ENCODE measurements around the gene STBD1.
"Not testable (repeated sequence)": the region's sequence is repeated elsewhere in the genome, so short reads cannot be mapped to it uniquely, and the experiment has no call there.

The STBD1 gene

GRCh38 chr4:76283900-76284299 is 22.6 kb upstream of the STBD1 start:
- no peak for DNase-seq

DNA sequence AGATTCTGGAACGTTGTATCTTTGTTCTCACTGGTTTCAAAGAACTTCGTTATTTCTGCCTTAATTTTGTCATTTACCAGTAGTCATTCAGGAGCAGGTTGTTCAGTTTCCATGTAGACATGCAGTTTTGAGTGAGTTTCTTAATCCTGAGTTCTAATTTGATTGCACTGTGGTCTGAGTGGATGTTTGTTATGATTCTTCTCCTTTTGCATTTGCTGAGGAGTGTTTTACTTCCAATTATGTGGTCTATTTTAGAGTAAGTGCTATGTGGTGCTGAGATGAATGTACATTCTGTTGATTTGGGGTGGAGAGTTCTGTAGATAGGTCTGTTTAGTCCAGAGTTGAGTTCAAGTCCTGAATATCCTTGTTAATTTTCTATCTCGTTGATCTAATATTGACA is 18.7 kb upstream of the STBD1 start:
- not testable (repeated sequence) for DNase-seq

DNA sequence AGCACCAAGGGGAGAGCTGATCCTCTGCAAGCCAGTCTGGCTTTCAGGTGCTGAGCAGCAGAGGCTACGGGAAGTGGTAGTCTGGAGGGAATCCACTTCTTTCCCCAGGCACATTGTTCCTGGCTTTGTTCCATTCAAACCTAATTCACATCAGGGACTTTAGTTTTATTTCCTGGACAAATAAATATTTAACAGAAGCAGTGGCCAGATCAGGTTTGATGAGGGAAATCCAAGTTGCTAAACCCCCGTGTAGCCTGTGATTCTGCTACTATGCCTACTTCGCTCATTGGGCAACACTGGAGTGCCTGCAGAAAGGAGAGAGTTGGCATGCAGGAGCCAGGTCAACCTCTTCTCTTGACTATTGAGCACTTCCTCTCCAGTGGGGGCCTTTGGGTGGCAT is 13.8 kb upstream of the STBD1 start:
- DNase-seq: no peak

- DNase-seq: no peak
These were observed 12.8 kb upstream of the STBD1 start for GRCh38 chr4:76293772-76294171.

DNA sequence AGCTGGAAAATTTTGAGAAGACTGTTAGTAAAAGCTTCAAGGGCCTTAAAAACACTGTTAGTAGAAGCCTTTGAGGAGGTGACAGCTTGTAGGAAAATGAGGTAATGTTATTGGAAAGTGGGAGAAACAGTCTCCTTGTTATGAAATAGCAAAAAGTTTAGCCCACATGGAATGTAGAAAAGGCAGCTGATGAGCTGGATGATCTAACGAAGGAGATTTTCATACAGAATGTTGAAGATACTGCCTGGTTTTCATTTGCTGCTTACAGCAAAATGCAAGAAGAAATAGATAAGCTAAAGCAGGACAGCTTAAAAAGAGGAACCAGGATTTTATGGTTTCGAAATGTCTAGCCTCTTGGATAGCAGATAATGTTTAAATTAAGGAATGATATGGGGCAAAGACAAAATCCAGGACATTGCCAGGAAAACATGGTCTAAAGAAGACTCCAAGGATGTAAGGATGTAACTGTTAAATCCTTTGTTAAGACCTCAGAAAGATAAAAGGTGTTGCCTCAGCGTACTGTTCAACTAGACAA is 10.2 kb upstream of the STBD1 start:
- DNase-seq: no peak

- no peak for DNase-seq
These were observed 8.3 kb upstream of the STBD1 start for GRCh38 chr4:76298227-76298626.

DNA sequence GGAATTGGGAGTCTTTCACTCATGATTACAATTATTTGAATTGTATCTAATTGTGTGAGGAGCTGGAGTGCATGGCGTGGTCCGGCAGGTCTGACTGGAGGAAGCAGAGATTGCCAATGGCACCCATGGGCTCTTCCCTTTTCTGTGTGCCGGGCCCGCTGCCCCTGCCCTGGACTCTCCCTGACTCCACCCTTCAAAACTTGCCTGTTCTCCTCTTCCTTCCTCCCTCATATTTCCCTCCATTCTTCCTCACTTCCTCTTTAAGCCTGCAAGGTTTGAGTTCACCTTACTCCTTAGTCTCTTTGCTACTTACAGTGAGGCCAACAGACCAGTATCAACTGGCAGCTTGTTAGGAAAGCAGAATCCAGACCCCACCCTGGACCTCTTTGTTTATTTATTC is 6.5 kb upstream of the STBD1 start:
- DNase-seq: no peak

DNA sequence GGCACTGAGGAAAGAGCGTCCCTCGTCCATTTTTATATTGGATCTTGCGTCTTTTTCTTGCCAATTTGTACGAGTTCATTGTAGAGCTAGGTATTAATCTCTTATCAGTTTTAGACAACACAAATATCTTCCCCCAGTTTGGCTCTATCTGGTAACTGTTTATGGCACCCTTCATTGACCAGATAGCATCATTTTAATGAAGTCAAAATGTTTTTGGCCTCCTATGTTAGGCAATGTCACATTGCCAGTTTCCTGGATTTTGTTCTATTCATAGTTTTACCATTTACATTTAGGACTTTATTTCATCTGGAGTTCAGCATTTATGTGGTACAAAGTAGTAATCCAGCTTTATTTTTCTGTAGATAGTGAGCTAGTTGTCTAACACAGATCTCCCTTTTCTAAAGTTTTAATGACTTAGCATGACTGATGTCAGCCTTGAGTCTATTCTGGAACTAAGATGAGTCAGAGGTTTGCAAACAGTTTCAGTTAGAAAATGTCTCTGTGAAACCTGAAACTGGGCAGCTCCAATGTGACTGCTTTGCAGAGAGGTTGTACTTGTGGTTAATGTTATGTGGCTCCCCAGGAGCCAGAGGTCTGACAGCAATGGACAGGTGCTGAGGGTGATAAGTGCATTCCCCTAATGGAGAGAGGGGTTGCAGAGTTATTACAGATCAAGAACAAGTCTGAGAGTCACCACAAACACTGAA is 5.3 kb upstream of the STBD1 start:
- peak; percentile 81 for DNase-seq

DNA sequence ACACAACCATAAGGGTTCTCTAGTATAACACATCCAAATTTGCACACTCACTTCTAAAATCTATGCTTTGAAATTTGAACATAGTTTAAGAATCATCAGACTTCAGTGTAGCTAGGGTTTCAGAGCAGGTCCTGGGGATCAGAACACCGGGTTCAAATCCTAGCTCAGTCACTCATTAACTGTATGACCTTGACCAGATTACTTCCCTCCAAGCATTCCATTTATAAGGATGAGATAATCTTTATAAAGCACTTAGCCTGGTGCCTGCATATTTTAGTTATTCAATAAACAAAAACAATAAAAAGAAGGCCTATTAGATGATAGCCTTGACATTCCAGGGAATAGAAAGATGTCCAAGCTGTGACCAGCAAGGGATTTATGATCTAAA is 4.8 kb upstream of the STBD1 start:
- DNase-seq: peak; percentile 6

DNA sequence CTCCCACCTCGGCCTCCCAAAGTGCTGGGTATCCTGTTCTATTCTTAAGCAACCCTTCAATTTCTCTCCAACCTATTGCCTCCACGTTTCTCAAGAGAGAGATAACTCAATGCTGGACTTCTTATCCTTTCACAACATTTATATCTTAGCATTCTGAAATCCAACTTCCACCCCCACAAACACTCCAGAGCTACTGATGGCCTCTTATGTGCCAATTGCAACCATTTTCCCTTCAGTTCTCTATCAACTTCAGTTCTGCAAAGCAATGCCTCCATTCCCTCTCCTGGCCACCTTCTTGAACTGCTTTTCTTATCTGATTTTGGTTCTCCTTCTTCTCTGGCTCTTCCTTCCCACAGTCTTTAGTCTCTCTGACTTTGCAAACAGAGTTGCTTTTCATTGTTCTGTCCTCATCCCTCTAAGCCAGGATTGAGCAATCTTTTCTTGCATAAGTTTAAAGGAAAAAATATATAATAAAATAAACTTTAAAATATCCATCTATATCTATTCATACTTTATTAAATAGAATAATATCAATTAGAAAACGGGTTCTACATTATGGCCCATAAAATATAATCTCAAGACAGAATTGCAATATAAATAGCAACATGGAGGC is 3.6 kb upstream of the STBD1 start:
- DNase-seq: no peak

DNA sequence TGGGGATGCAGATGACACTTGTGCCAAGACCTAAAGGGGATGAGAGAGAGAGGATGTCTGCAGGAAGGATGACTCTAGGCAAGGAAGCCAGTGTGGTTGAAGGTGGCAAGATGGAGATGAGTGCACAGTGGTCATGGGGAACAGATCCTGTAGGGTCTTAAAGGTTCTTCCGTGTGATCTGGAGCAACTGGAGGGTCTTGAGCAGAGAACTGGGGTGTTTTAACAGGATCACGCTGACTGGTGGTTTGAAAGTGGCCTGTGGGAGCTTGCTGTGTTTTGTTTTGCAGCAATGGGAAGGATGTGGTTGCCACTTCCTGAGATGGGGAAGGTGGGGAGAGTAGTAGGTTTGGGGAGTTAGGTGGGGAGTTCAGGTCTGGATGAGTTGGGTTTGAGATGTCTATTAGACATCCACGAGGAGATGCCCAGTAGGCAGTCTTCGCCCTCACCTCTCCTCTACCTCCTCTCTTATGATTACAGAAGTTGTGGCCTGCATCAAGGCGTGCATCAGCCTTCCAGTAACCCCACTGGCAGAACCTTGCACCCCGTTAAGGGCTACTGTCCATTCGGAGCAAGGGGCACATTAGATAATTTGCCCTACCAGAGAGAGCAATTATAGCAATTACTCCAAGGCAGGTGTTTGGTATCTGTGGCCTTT is 1.4 kb upstream of the STBD1 start:
- no peak for DNase-seq

DNA sequence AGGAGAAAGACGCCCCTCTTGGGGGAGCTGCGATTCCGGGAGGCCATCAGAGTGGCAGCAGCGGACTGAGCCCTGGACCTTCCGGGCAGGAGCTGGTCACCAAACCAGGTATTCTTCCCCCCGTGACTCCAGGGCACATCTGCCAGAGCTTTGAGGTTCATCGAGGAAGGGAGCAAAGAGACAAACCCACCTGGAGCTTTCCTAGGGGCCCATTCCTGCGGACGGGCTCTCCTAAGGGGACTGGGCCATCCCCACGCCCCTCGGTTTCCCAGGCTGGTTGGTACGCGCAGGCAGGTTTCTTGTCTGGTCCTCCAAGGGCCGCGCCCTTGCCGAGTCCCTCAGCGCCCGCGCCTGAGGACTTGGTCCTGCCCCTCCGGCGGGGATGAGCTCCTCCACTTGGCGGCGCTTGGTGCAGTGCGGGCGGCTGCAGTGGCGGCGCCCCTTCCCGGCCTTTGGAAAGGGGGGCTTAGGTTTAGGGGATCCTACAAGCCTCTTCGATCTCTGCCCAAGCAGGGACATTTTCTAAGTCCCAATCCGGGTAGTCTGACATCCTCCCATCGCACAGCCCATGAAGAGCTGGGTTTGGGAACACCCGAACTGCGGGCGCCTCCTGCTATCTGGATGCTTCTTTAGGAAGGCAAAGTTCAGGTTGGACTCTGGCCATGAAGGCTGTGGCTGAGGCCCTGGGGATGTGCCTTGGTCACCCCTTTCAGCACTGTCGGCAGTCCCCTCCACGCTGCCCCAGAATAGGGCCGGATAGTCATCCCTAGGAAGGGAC is 538 bp downstream of the STBD1 start:
- peak; percentile 64 for DNase-seq

DNA sequence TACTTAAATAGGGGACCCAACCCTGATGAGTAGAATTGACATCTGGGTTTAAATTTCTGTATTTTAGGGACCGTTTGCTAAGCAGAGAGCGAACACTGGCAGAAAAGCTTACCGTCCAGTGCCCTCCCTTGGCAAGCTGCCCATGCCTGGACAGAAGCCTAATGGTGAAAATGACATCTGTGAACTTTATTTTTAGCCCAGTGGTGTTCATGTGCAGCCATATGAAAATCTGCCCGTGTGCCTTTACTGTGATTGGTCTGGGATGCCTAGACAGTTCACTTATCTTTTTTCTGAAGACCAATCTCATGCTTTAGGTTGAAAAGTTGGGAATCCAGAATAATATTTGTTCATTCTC is 1.1 kb downstream of the STBD1 start:
- peak; percentile 3 for DNase-seq

DNA sequence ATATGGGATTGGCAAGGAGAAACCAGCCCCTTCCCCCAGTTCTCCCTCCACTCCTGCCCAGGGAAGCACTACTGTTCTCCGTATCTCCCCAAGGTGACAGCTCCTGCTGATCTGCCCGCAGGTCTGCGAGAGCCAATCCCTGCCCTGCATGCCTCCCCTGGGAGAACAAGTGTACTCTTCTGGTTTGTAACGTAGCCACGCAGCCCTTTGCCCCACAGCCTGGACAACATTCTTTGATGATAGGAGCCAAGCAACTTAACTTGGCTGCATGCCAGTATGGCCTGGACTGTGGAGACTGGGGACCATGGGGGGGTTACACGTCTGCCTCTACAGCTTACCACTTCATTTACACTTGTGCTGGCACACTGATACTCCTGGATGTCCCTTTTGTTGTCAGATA is 2.0 kb downstream of the STBD1 start:
- no peak for DNase-seq

DNA sequence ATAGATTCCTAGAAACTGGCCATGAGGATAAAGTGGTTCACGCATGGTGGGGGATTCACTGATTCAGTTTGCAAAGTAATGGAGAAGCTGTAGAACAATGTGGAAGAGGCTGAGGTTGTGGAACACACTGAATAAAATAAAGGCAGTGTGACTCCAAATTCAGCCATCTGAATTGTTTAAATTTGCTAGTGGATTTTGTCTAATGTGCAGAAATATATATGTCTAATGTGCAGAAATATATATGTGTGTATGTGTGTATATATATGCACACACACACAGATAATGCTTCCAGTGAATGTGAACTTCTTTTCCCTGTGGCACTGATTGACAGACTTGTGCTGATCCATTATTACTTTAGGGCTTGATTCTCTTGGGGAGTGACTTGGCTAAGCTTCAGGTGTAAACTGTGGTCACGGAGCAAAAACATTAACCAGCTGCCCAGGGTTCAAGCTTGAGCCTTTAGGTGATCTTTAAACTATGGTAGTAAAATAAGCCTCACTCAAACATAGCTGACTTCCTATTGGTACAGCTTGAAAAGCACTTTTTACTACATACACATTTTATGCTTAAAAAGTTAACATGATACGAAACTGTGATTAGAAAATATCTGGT is 3.5 kb downstream of the STBD1 start:
- no peak for DNase-seq

- no peak for DNase-seq
These were observed 4.2 kb downstream of the STBD1 start for GRCh38 chr4:76310683-76311082.

DNA sequence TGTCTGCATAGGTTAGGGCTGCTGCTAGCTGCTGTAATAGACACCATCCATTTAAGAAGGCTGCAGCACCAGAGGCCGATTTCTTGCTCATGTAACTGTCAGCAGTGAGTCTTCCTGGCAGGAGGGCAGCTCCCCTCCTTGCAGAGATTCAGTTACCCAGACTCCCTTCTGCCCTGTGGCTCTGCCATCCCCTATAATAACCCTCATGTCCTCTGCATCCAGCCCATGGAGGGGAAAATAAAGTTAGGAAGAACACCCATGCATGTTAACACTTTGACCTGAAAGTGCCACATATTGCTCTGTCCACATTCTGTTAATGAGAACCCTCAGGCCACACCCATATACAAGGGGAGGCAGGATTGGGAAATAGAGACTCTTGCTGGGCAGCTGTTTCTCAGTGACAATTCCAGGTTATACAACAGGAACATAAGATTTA is 5.4 kb downstream of the STBD1 start:
- no peak for DNase-seq

DNA sequence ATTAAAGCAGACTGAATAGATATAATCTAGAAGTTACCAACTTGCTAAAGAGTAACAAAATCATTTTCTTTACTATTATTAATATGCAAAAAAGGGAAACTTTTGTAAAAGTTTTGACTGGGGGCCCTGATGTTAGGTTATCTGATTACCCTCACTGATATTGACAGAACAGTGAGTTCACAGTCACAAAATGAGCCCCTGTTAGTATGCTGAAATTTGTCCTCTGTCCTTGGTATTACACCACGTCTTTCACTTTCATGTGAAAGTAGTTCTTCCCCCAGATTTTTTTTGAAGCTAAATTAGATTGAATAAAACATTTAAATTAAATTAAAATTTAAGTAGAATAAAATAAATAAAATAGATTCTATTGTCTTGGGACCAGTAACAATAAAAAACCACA is 5.9 kb downstream of the STBD1 start:
- no peak for DNase-seq

DNA sequence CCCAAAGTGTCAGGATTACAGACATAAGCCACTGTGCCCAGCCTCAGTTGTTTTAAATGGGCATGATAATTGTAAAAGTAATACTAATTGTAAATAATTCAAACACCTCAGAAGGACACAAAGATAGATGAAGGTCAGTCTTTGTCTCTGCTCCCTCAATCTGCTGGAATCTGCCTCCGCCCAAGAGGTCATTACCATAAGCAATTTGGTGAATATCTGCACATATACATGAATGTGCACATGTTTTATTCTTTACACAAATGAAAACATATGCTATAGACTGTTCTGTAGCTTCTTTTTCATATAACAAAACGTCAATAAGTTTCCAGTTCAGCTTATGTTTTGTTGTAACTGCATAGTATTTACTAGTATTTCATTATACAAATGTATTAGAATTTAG is 7.0 kb downstream of the STBD1 start:
- no peak for DNase-seq

DNA sequence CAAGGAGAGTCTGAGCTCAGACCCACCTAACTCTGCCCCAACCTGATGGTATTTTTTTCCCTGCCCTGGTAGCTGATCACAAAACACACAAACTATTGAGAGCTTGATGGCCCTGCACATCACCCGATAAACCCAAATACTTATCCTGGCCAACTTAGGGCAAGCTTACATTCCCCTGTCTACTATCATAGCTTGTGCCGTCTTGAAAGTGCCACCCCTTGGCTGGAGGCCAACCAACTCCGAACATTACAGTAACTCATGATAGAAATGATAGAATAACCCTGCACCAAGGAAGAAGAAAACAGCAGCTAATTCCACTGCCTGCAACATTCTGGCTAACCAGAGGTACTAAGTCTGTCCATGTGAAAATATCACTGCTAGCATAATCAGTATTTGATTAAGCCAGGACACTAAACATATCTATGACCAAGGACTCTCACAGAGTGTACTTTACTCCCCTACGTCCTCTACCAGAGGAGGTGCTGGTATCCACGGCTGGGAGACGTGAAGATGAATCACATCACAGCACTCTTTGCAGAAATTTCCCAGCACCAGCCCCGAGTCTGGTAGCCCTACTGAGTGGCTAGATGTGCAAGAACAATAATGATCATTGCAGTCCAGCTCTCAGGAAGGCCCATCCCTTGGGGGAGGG is 8.9 kb downstream of the STBD1 start:
- no peak for DNase-seq

DNA sequence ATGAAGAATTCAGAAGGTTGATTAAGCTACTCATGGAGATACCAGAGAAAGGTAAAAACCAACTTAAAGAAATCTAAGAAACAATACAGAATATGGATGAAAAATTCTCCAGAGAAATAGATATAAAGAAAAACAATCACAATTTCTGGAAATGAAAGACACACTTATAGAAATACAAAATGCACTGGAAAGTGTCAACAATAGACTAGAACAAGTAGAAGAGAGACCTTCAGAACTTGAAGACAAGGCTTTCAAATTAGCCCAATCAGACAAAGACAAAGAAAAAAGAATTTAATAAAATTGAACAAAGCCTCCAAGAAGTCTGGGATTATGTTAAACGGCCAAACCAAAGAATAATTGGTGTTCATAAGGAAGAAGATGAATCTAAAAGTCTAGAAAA is 9.6 kb downstream of the STBD1 start:
- DNase-seq: no peak

DNA sequence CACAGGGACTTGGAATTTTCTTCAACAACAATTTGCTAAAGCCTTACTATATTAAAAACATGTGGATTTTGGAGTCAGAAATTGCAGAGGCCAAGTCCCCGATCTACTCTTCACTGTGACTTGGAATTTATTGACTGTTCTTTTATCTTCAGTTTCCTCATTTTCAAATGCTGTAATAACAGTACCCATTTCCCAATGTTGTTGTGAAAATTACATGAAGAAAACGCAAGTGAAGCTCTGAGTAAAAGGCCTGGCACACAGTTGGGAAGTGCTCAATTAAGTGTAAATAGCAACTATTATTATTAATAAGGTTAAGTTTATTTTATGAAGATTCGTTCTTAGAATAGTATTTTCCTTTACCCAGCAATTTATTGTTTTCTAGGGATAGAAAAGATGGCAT is 15.7 kb downstream of the STBD1 start:
- no peak for DNase-seq

Data from fibroblast of skin of back (primary cell).